ENCODE data around the gene COL9A3.

The COL9A3 gene

DNA sequence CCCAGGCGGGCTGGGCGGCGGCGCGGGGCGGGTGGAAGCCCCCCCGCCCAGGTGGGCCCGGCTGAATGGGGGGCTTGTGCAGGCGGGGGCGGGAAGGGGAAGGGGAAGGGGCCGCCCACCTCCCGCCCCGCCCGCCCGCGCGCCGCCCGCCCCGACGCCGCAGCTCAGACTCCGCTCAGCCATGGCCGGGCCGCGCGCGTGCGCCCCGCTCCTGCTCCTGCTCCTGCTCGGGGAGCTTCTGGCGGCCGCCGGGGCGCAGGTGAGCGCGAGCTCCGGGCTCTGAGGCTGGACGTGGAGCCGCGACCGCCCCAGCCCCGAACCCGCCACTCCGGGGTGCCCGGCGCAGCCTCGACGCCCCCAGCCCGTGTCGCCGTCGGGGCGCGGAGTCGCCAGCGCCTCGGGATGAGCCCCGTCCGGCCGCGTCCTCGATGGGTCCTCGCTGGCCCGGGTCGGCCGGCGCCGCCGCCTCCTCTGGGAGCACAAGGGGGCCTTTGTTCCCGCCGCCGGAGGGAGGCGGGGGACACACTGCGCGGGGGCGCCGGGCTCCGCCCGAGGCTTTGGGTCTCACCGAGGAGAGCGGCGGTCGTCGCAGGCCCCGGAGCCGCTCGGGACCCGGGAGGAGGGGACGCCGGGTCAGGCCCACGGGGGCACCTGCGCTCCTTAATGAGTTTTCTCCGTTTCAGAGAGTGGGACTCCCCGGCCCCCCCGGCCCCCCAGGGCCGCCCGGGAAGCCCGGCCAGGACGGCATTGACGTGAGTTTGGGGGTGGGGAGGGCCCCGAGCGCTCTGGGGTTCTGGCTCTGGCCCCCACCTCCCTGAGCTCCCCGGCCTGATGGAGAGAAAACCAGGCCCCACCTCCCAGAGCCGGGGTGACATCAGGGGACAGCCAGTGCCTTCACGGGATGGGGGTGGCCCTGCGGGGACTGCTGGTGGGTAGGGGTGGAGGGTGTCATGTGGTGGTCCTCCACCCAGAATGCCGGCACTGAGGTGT lies at the start of gene COL9A3:
TSS of gene COL9A3 (plus strand) at position 167 of the 990 bp plus-strand sequence. CDS start at position 182, 15 bp downstream.
- DNase-seq (ENCODE audit: low read depth in 2 of 2): no peak

DNA sequence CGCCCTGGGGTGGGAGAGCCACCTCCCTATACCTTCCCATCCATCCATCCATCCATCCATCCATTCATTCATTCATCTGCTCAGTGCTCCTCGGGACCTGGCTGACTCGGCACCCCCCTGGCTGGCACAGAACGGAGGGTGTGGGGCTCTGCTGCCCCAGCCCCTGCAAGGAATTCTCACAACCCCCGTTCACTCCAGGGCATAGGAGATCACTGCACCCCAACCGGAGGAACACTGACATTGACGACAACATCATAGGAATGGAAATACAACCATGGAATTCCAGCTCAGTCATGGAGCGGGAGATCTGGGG lies 48.7 kb upstream of the COL9A3 start:
- no peak for DNase-seq (ENCODE audit: low read depth in 2 of 2)

DNA sequence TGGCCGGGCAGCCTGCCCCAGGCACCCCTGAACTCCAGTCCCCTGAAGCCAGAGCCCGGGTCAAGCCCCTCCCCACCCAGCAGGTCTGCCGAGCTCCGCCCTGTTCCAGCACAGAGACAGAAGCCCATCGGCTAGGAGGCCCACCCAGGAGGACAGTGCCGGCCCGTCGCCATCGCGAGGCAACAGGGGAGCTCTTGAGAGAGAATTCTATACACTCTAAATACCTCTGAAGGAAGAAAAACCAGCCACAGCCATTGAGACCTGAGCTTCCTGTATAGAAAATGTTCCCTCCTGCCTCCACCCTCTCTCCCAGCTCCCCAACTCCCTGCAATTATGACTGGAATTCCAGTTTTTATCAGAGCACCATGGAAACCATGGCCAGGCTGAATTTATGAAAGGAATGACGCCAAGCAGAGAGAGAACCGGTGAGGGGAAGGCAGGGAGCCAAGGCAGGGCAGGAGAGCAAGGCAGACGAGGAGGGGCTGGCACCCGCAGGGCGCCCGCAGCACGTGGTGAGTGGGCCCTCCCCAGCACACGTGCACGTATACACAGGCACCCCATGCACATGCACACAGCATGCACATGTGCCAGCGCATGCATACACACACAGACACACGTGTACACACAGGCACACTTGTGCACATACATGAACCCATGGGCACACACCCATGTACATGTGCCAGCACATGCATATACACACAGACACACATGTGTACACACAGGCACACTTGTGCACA lies 48.1 kb upstream of the COL9A3 start:
- no peak for DNase-seq (ENCODE audit: low read depth in 2 of 2)

DNA sequence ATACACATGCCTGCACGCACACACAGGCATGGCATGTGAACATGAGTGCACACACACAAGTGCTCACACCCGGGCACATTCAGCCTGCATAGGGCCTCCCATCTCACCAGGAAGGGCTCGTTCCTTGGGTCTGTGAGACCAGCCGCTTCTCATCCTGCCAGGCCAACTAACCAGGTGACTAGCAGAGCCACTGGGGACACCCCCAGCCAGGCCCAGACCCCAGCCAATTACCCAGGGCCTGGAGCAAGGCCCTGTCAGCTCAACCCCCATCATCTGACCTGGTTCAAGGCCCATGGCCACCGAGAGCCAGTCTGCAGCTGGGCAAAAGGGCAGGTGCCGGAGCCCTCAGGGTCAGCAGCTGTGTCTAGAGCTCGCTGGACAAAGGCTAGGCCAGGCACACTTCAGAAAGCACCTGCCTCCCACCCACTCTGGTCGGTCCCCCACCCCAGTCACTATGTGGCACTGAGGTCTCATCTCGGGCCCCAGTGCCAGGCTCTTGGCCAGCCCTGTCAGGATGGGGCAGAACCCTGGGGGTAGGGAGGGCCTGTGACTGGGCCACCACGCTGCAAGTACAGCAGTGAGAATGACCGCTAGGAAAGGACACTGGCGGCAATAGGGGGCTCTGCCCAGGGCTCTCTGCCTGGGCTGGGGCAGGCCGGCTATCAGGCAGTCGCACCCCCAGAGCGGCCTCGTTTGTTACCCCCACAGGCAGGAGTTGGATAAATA lies 47.3 kb upstream of the COL9A3 start:
- DNase-seq (ENCODE audit: low read depth in 2 of 2): no peak

DNA sequence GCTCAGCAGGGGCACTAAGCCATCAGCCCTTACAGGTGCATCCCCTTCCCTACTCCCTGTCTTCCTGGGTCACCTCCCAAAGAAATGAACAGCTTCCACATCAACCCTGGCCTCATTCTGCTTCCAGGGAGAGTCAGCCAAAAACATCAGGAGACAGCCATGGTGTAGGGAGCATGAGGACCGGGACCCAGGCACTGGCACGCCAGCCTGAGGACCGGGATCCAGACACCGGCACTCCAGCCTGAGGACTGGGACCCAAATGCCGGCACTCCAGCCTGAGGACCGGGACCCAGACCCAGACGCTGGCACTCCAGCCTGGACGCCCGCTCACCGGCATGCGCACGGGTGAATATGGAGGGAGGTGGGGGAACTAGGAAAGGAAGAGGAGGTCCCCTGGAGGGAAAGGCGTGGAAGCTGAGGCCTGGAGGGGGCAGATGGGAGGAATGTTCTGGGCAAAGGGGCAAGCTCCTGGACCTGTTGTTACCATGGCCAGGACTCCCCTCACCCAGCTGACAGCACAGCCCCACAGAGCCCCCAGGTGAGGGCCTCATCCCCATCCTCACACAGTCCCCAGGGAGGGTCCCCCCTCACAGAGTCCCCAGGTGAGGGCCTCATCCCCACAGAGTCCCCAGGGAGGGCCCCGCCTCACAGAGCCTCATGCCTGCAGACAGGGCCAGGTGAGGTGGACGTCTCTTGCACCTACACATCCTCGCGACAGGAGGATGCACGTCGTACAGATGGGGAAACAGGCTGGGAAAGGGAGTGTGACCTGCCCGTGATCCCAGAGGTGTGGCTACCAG lies 46.5 kb upstream of the COL9A3 start:
- DNase-seq (ENCODE audit: low read depth in 2 of 2): no peak

DNA sequence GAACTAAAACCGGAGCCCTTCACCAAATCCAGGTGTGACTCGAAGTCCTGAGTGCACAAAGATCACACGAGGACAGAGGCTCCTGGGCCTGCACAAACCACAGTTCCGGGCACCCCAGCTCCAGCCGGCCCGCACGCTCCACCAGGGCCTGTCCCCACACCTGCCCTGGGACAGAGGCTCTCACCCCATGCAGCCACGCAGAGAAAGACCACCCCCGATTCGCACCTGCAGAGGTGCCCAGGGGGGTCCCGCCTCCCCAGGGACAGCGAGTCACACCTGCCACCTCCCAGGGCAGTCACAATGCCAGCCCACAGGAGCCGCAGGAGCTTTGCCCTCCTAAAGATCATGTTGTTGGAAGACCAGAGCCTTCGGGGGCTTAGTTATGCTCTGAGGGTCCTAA lies 45.9 kb upstream of the COL9A3 start:
- no peak for DNase-seq (ENCODE audit: low read depth in 2 of 2)

DNA sequence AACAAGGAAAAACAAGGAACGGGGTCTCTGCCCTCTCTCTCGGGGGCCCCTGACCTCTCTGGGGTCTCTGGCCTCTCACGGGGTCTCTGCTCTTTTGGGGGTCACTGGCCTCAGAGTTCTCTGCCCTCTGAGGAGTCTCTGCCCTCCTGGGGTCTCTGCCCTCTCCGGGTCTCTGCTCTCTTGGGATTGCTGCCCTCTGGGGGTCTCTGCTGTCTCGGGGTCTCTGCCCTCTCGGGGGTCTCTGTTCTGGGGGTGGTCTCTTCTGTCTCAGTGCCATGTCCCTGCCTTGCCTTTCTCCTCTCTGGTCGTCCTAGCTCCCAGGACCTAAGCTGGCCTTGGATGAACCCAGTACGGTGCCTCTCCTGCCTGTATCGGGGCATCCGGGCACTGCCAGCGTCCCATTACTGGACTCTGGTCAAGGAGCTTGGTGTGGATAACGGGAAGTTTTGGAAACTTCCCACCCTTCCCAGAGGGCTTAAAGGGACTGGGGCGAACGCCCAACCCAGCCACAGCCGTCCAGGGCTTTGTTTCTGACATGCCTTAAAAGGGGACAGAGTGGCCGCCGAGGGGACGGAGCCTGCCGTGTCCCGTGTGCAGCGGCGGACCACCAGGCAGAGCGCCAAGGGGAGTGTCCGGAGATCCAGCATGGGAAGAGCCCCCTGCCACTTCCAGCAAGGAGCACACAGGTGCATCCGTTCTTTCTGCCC lies 45.3 kb upstream of the COL9A3 start:
- DNase-seq (ENCODE audit: low read depth in 2 of 2): no peak

DNA sequence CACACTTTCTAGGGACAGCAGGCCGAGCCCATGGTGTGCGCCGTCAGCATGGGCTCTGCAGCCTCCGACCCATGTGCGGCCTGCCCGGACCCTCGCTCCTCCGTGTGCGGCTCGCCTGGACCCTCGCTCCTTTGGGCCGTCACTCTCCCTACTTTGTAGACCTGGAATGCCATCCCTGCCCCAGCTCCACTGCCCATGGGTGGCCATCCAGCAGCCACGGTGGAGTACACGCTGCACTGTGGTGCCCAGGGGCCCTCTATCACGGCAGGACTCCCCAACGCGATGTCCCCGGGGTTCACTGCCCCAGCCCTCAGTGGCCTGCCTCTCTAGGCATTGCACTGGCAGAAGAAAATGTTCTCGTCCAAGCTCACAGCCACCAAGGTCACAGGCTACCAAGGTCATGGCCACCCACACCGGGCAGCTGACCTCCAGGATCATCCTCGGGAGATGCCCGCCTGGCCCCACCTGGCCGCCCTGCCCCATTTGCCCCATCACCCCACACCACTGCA lies 44.7 kb upstream of the COL9A3 start:
- DNase-seq (ENCODE audit: low read depth in 2 of 2): no peak

DNA sequence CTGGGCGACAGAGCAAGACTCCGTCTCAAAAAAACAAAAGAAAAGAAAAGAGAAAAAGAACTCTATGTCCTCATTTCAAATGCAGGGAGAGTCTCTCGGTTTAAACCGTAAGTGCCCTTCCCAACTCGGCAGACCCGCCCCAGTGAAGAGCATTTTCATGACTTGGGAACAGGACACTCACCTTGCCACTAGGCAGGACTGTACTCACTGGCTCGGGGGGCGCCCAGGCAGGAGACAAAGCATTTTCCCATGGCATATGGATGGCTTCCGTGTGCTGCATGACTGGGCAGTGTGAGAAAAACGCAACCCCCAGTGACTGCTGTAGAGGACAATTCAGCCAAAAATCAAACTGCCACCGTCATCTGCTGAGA lies 44.2 kb upstream of the COL9A3 start:
- no peak for DNase-seq (ENCODE audit: low read depth in 2 of 2)

DNA sequence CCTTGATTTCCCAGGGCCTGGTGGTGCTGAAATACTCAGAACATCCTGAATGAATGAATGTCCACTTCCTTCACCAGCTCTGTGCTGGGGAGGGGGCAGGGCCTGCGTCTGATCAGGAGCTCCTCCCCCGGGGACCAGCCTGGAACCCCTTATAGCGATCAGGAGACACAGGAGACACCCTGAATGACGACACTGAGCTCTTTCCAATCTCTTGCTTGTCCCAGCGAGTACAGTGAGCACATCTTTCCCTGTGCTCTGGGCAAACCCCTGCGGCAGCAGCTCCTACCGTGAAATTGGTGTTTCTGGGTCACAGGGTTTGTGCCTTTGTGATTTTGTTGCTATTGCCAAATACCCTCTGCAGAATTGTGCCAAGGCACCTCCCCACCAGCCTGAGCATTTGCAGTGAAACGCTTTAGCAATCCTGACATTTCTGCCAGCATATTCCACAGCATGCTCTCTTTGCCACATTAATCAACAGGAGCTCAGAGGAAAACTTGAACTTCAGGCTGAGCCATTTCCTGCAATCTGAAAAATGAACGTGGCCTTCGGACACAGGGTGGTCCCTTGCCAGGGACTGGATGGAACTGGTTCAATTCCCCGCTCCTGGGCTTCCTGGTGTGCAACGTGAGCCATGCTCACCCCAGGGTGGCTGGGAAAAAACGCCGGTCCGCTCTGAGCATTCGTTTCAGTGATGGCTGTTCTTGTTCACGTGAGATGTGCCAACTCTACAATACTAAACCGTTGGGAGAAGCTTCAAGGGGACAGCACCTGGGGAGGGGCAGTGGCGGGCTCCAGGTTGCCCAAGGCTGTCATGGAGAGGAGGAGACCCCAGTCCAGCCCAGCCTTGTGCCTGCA lies 43.6 kb upstream of the COL9A3 start:
- DNase-seq (ENCODE audit: low read depth in 2 of 2): no peak

DNA sequence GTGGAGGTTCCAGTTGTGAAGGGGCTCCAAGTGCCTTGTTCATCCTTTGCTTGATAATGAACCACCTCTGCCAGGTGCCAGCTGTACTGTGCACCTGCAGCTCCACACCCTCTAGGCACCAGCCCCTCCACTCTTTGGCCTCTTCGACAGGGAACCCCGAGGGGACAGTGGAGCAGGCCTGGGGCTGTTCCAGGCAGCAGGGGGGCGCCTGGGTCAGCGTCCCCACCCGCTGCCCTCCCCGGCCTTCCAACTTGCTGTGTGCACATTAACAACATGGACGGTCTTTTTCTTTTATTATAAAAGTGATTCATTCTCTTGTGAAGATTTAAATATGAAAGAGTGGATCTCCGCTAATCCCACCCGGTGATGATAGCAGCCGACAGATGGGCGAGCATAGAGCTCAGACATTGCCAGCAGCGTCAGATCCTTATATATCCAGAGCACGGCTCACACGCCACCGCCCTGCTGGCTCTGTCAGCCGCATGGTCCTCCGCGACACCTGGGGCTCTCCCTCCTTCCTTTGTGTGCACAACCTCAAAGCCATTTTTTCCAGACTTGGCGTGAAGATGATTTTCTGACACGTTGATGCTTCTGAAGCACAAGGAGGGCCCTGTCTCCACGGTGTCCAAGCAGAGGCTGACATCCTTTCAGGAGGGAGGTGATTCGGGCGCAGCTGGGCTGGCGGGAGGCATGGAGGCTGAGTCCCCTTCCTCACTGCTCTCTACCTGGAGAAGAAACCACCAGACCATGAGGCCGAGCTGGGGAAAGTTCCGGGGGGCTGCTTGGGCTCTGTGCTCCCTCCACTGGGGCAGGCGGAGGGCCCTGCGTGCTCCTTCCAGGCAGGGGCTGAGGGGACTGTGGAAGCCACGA lies 42.8 kb upstream of the COL9A3 start:
- DNase-seq (ENCODE audit: low read depth in 2 of 2): no peak

DNA sequence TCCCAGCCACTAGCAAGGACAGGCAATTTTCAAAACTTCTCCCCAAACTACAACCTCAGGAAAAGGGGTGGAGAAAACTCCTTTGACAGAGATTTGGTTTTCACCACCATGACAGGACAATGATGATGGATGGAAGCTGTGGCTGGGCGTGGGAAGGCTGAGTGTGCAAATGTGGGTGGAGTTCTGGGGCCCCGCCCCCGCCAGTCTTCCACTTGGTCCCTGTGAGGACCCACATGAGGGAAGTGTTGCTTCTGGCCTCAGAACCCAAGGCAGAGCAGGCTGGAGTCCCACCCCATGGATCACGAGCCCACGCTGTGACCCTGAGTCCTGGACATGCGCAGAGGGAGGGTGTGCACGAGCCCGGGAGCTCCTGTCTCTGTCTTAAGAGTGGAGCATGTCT lies 42.1 kb upstream of the COL9A3 start:
- DNase-seq (ENCODE audit: low read depth in 2 of 2): no peak

DNA sequence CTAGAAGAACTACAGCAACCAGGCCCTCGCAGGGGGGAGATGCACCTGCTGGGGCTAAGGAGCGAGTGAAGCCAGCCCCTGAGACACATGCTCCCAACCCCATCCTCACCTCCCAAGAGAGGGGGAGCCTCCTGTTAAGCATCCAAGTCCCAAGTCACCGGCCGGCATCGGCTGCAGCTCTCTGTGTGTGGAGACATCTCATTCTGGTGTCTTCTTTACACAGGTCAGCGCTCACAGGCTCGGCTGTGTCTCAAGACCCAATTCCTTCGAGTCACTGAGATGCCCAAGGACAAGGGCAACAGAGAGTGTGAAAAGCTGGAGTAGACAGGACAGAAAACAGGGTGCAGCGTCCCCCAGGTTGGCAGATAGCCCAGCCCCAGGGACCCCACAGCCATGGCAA lies 41.6 kb upstream of the COL9A3 start:
- no peak for DNase-seq (ENCODE audit: low read depth in 2 of 2)

DNA sequence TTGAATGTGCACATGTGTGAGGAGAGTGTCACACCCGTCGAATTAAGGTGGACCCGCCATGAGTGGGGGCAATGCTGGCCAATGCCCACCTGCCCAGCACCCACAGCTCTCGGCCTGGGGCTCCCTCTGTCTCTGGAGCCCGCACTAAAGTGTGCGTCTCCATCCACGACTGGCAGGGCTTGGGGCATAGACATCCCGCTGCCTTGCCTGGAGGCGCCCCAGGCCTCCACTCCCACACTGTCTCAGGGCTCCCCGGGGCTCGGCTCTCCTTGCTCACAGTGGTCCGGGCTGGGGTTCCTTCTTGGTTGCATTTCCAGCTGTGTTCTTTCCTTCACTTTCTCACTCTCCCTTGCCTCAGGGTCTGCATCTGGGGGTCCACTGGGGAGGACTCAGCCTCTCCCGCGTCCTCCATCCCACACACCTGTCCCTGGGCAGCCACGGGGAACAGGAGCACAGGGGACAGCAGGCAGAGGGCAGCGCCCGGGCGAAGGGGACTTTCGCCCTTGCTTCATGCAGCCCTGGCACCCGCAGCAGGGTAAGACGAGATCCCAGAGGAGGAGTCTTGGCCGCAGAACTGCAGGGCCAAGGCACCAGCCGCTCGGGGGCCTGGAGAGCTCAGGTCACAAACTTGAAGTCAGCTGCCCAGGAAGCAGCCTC lies 40.7 kb upstream of the COL9A3 start:
- DNase-seq (ENCODE audit: low read depth in 2 of 2): no peak

DNA sequence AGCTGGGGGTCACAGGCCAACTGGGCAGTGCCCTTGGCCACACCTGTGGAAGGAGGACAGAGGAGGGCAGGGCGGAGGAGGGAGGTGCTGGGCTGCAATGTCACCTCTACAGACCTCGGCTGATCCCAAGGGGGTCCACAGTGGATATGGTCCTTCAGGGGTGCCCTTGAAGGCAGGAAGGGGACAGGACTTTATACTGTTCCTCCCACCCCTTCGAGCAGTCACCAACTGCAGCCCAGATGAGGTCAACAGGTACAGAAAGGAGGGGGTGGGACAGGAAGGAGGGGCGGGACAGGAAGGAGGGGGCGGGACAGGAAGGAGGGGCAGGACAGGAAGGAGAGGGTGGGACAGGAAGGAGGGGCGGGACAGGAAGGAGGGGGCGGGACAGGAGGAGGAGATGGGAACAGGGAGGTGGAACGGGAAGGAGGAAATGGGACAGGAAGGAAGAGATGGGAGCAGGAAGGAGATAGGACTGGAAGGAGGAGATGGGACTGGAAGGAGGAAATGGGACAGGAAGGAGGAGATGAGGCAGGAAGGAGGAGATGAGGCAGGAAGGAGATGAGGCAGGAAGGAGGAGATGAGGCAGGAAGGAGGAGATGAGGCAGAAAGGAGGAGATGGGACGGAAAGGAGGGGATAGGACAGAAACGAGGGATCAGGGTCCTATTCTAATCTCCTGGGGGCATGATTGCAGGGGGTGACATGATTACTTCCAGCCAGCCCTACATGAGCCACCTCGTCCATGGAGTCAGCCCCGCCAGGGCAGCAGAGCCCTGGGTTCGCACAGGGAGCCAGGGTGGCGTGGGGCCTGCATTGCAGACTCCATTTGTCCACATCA lies 39.9 kb upstream of the COL9A3 start:
- peak; percentile 50 to 55 for DNase-seq (ENCODE audit: low read depth in 2 of 2)

DNA sequence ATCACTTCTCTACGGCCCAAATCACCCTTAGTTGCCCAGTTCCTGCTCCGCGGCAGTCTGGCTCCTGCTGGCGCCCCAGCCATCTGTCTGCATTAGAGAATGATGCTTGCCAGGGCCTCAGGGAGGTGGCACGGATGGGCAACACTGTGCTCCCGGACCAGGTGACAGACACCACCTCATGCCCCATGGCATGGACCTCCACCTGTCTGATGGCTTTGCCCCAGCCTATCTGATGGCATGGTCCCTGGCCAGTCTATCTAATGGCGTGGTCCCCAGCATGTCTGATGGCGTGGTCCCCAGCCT lies 39.4 kb upstream of the COL9A3 start:
- no peak for DNase-seq (ENCODE audit: low read depth in 2 of 2)

DNA sequence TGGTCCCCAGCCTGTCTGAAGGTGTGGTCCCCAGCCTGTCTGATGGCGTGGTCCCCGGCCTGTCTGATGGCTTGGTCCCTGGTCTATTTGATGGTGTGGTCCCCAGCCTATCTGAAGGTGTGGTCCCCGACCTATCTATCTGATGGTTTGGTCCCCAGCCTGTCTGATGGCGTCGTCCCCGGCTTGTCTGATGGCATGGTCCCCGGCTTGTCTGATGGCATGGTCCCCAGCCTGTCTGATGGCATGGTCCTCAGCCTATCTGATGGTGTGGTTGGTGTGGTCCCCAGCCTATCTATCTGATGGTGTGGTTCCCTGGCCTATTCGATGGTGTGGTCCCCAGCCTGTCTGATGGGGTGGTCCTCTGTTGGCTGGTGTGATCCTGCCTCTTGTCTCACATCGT lies 38.8 kb upstream of the COL9A3 start:
- no peak for DNase-seq (ENCODE audit: low read depth in 2 of 2)
